Stimulated activated naive CD8-positive, alpha-beta T cell treated with anti-CD3 and anti-CD28 coated beads, Interleukin-15, amount 100 ng/mL, for 72 hours (primary cell): ENCODE data around the gene PDE7B.

Experiments
- ATAC-seq: fragments of 150-1000 bp; cut with Tn5 transposase; 2 replicates; pipeline ENCODE4 v1.10.0; 2021; ENCODE audit warnings: mild to moderate bottlenecking, moderate library complexity
- DNase-seq, 2 donors: peaks; one replicate each; pipeline ENCODE4 v3.0.0; 2021 to 2022
- H3K27ac Mint-ChIP-seq, 2 donors: one replicate each; pipeline ENCODE4 v1.8.0; 2022; ENCODE audit warnings: mild to moderate bottlenecking in 2 of 2, mixed read lengths in 2 of 2, moderate library complexity in 2 of 2
- H3K27me3 Mint-ChIP-seq: one replicate; pipeline ENCODE4 v1.8.0; 2022; ENCODE audit warnings: mixed read lengths
- H3K4me1 Mint-ChIP-seq: one replicate; pipeline ENCODE4 v1.8.0; 2022; ENCODE audit warnings: mild to moderate bottlenecking, mixed read lengths
- H3K4me3 Mint-ChIP-seq, 2 donors: one replicate each; pipeline ENCODE4 v1.8.0; 2022; ENCODE audit warnings: mild to moderate bottlenecking in 2 of 2, mixed read lengths in 2 of 2, moderate library complexity in 1 of 2
- H3K9me3 Mint-ChIP-seq, 2 donors: one replicate each; pipeline ENCODE4 v1.8.0; 2022; ENCODE audit warnings: mixed read lengths in 2 of 2

Gene PDE7B

GRCh38 chr6:136060759-136061158, 209.3 kb downstream of the PDE7B start:
- H3K27ac Mint-ChIP-seq: no peak overlapping the region
- no peak for ATAC-seq
- H3K9me3 Mint-ChIP-seq: no peaks in the 10 kb centered on the region
- H3K4me1 Mint-ChIP-seq: no peaks in the 10 kb centered on the region
- H3K27me3 Mint-ChIP-seq: no peaks in the 10 kb centered on the region
- DNase-seq: no peak
- no peak overlapping the region for H3K4me3 Mint-ChIP-seq

- H3K27ac Mint-ChIP-seq: no peak overlapping the region
- H3K9me3 Mint-ChIP-seq: no peaks in the 10 kb centered on the region
- DNase-seq (no peak), ATAC-seq (no peak)
- H3K4me1 Mint-ChIP-seq: no peaks in the 10 kb centered on the region
- no peak overlapping the region for H3K4me3 Mint-ChIP-seq
- no peaks in the 10 kb centered on the region for H3K27me3 Mint-ChIP-seq
Observed at GRCh38 chr6:136061701-136062100, 210.2 kb downstream of the PDE7B start.

- H3K4me3 Mint-ChIP-seq: no peak overlapping the region
- H3K27ac Mint-ChIP-seq: no peak overlapping the region
- H3K9me3 Mint-ChIP-seq: no peaks in the 10 kb centered on the region
- DNase-seq: no peak
- ATAC-seq: no peak
- H3K4me1 Mint-ChIP-seq: no peaks in the 10 kb centered on the region
- no peaks in the 10 kb centered on the region for H3K27me3 Mint-ChIP-seq
Observed at GRCh38 chr6:136063096-136063495, 211.6 kb downstream of the PDE7B start.

GRCh38 chr6:136066005-136066404, 214.5 kb downstream of the PDE7B start:
- Mint-ChIP-seq H3K27me3 (no peaks in the 10 kb centered on the region), H3K4me3 (no peak overlapping the region), H3K9me3 (no peaks in the 10 kb centered on the region), H3K27ac (no peak overlapping the region), H3K4me1 (no peaks in the 10 kb centered on the region)
- DNase-seq: no peak
- no peak for ATAC-seq

- DNase-seq (no peak), ATAC-seq (no peak)
- Mint-ChIP-seq H3K4me3 (no peak overlapping the region), H3K9me3 (no peaks in the 10 kb centered on the region), H3K4me1 (no peaks in the 10 kb centered on the region), H3K27ac (no peak overlapping the region), H3K27me3 (no peaks in the 10 kb centered on the region)
Observed at GRCh38 chr6:136067731-136068341, 216.3 kb downstream of the PDE7B start.

GRCh38 chr6:136069119-136069518, 217.6 kb downstream of the PDE7B start:
- no peaks in the 10 kb centered on the region for H3K9me3 Mint-ChIP-seq
- DNase-seq (no peak), ATAC-seq (no peak)
- H3K27me3 Mint-ChIP-seq: no peaks in the 10 kb centered on the region
- no peak overlapping the region for H3K27ac Mint-ChIP-seq
- no peaks in the 10 kb centered on the region for H3K4me1 Mint-ChIP-seq
- no peak overlapping the region for H3K4me3 Mint-ChIP-seq

GRCh38 chr6:136070815-136071214, 219.3 kb downstream of the PDE7B start:
- Mint-ChIP-seq H3K27ac (no peak overlapping the region), H3K9me3 (no peaks in the 10 kb centered on the region), H3K4me1 (no peaks in the 10 kb centered on the region), H3K27me3 (no peaks in the 10 kb centered on the region), H3K4me3 (no peak overlapping the region)
- no peak for DNase-seq
- no peak for ATAC-seq

- ATAC-seq (no peak), DNase-seq (no peak)
- Mint-ChIP-seq H3K4me1 (no peaks in the 10 kb centered on the region), H3K4me3 (no peak overlapping the region), H3K9me3 (no peaks in the 10 kb centered on the region), H3K27me3 (no peaks in the 10 kb centered on the region), H3K27ac (no peak overlapping the region)
Observed at GRCh38 chr6:136072691-136073090, 221.2 kb downstream of the PDE7B start.

- ATAC-seq (no peak), DNase-seq (no peak)
- Mint-ChIP-seq H3K4me3 (no peak overlapping the region), H3K4me1 (no peaks in the 10 kb centered on the region), H3K9me3 (no peaks in the 10 kb centered on the region), H3K27me3 (no peaks in the 10 kb centered on the region), H3K27ac (no peak overlapping the region)
Observed at GRCh38 chr6:136073216-136073615, 221.7 kb downstream of the PDE7B start.

GRCh38 chr6:136076496-136076895, 225.0 kb downstream of the PDE7B start:
- no peaks in the 10 kb centered on the region for H3K4me1 Mint-ChIP-seq
- DNase-seq: no peak
- H3K27ac Mint-ChIP-seq: no peak overlapping the region
- H3K4me3 Mint-ChIP-seq: no peak overlapping the region
- ATAC-seq: no peak
- H3K27me3 Mint-ChIP-seq: no peaks in the 10 kb centered on the region
- no peaks in the 10 kb centered on the region for H3K9me3 Mint-ChIP-seq

- Mint-ChIP-seq H3K27me3 (no peaks in the 10 kb centered on the region), H3K4me3 (no peak overlapping the region), H3K4me1 (no peaks in the 10 kb centered on the region), H3K9me3 (no peaks in the 10 kb centered on the region), H3K27ac (no peak overlapping the region)
- ATAC-seq: no peak
- no peak for DNase-seq
Observed at GRCh38 chr6:136077834-136078576, 226.5 kb downstream of the PDE7B start.

GRCh38 chr6:136079701-136080565, 228.4 kb downstream of the PDE7B start:
- H3K9me3 Mint-ChIP-seq: no peaks in the 10 kb centered on the region
- ATAC-seq: no peak
- H3K27ac Mint-ChIP-seq: no peak overlapping the region
- no peak for DNase-seq
- no peak overlapping the region for H3K4me3 Mint-ChIP-seq
- H3K27me3 Mint-ChIP-seq: no peaks in the 10 kb centered on the region
- no peaks in the 10 kb centered on the region for H3K4me1 Mint-ChIP-seq

GRCh38 chr6:136083540-136083939, 232.0 kb downstream of the PDE7B start:
- ATAC-seq: no peak
- Mint-ChIP-seq H3K4me1 (no peaks in the 10 kb centered on the region), H3K27ac (no peak overlapping the region), H3K9me3 (no peaks in the 10 kb centered on the region), H3K27me3 (no peaks in the 10 kb centered on the region), H3K4me3 (no peak overlapping the region)
- no peak for DNase-seq

GRCh38 chr6:136084403-136084802, 232.9 kb downstream of the PDE7B start:
- no peak for ATAC-seq
- DNase-seq: no peak
- no peak overlapping the region for H3K4me3 Mint-ChIP-seq
- no peaks in the 10 kb centered on the region for H3K9me3 Mint-ChIP-seq
- H3K4me1 Mint-ChIP-seq: no peaks in the 10 kb centered on the region
- no peaks in the 10 kb centered on the region for H3K27me3 Mint-ChIP-seq
- H3K27ac Mint-ChIP-seq: no peak overlapping the region

- ATAC-seq: no peak
- H3K4me3 Mint-ChIP-seq: no peak overlapping the region
- no peak for DNase-seq
- H3K9me3 Mint-ChIP-seq: no peaks in the 10 kb centered on the region
- no peak overlapping the region for H3K27ac Mint-ChIP-seq
- H3K4me1 Mint-ChIP-seq: no peaks in the 10 kb centered on the region
- no peaks in the 10 kb centered on the region for H3K27me3 Mint-ChIP-seq
Observed at GRCh38 chr6:136085370-136086115, 234.0 kb downstream of the PDE7B start.
